ENCODE results near the gene AGPAT4. TPM values are rescaled to one million over a fixed set of nuclear protein-coding genes. Genes with fewer than 3 reads are reported as not detected.

AGPAT4 gene
- total and polyA plus RNA-seq, 2 of the 13 experiments (the other 11 are each of a cell fraction or from before 2014, with no cell fraction given), result 0.07 to 0.13 TPM

GRCh38 chr6:161137320-161137719 lies 136.5 kb downstream of the AGPAT4 start:
- Histone ChIP-seq H3K4me2 (ENCODE audit: low read depth, low read length) (no peak overlapping the region), H3K9me3 (ENCODE audit: low read length) (no peaks in the 10 kb centered on the region), H4K20me1 (ENCODE audit: insufficient read depth, low read length) (no peaks in the 10 kb centered on the region), H3K36me3 (replicated peaks in 1 of 2; ENCODE audit: control insufficient read depth in 1 of 2, insufficient read depth in 2 of 2, low read length in 2 of 2) (no peaks in the 10 kb centered on the region; a peak in 1 of 5 replicates), H3K27me3 (ENCODE audit: control insufficient read depth in 1 of 2, insufficient read depth in 2 of 2, low read length in 2 of 2) (no peaks in the 10 kb centered on the region), H3K4me1 (ENCODE audit: insufficient read depth, low read length) (peaks cover 31% of the 10 kb centered on the region), H2AFZ (ENCODE audit: low read length) (no peak overlapping the region), H3K4me3 (replicated peaks in 1 of 3; ENCODE audit: insufficient read depth in 1 of 3, low read depth in 2 of 3, low read length in 3 of 3) (no peak overlapping the region), H3K27ac (ENCODE audit: extremely low read length, insufficient read depth, low read length) (no peak overlapping the region), H3K9ac (ENCODE audit: insufficient read depth, low read depth, low read length) (no peak overlapping the region), H3K79me2 (ENCODE audit: insufficient read depth, low read length) (no peaks in the 10 kb centered on the region)
- BruUV-seq (replicated peaks), result no TSS peak
- no peak for FAIRE-seq
- no peak for ATAC-seq
- intact Hi-C loops (cut with micrococcal nuclease; ENCODE audit: unreplicated experiment) (no loop called here), in situ Hi-C loops (cut with HindIII; ENCODE audit: extremely low pct_ligation_motif_present, low pct_unique_long_range_greater_than_20kb) (no loop called here)
- CTCF ChIA-PET (ENCODE audit: low intra/inter-chr PET ratio, low total read pairs), result no interaction called here
- WGBS (ENCODE audit: low lambda C conversion rate), result 88% methylated on average over 11 of the region's 11 CpGs
- POLR2A ChIA-PET, result no interaction called here
- DNase-seq (ENCODE audit: low spot score), result no peak
- no peak for TF ChIP-seq ZBTB34 (CRISPR knock-in tag; IDR thresholded peaks at IDR 0.05)
- TF ChIP-seq SRSF1 (optimal IDR thresholded peaks at IDR 0.05; ENCODE audit: low read depth, low read length), result no peak
- TF ChIP-seq SIN3B (IDR thresholded peaks at IDR 0.05; ENCODE audit: low read length), result no peak
- no peak for TF ChIP-seq ZNF142 (CRISPR knock-in tag; IDR thresholded peaks at IDR 0.05)
- TF ChIP-seq FOSL2 (CRISPR knock-in tag; IDR thresholded peaks at IDR 0.05), result no peak
- TF ChIP-seq SMARCE1 (IDR thresholded peaks at IDR 0.05; ENCODE audit: borderline replicate concordance), result no peak
- no peak for TF ChIP-seq ZNF83 (CRISPR knock-in tag; IDR thresholded peaks at IDR 0.05; ENCODE audit: borderline replicate concordance)
- no peak for TF ChIP-seq ZNF709 (CRISPR knock-in tag; IDR thresholded peaks at IDR 0.05)
- TF ChIP-seq ZNF354B (CRISPR knock-in tag; IDR thresholded peaks at IDR 0.05), result no peak
- TF ChIP-seq NFATC3 (CRISPR knock-in tag; IDR thresholded peaks at IDR 0.05), result no peak
- no peak for TF ChIP-seq THAP8 (CRISPR knock-in tag; IDR thresholded peaks at IDR 0.05; ENCODE audit: borderline replicate concordance)
- no peak for TF ChIP-seq PBX3 (CRISPR knock-in tag; IDR thresholded peaks at IDR 0.05; ENCODE audit: borderline replicate concordance)
- TF ChIP-seq ZNF274 (CRISPR knock-in tag; IDR thresholded peaks at IDR 0.05), result no peak
- no peak for TF ChIP-seq ZNF607 (CRISPR knock-in tag; IDR thresholded peaks at IDR 0.05; ENCODE audit: borderline replicate concordance)
- no peak for TF ChIP-seq FOXA3 (CRISPR knock-in tag; IDR thresholded peaks at IDR 0.05)
- TF ChIP-seq STAG1 (CRISPR knock-in tag; IDR thresholded peaks at IDR 0.05), result no peak
- TF ChIP-seq SMAD9 (CRISPR knock-in tag; IDR thresholded peaks at IDR 0.05), result no peak

All from HepG2 (cell line).